H1 (cell line): ENCODE measurements around the gene MAN1C1. TPM values are rescaled to one million over a fixed set of nuclear protein-coding genes. Genes with fewer than 3 reads are reported as not detected.

Experiments used
- CEBPB ChIP-seq: IDR thresholded peaks from 2 replicates; pipeline ENCODE4 v1.6.1; 2012; ENCODE audit warnings: low read depth, low read length
- GABPA ChIP-seq: IDR thresholded peaks from 2 replicates; pipeline ENCODE4 v1.6.1; 2011; ENCODE audit warnings: mild to moderate bottlenecking, low read length, moderate library complexity, borderline replicate concordance; ENCODE audit not compliant: insufficient read depth
- HDAC6 ChIP-seq: IDR thresholded peaks from one replicate; pipeline ENCODE4 v1.7.1; 2012; ENCODE audit warnings: low read depth, mild to moderate bottlenecking, inconsistent platforms, low read length, moderate library complexity
- KDM1A ChIP-seq: fragments of 200-600, 300-600 bp; sonication (generic); IDR thresholded peaks from 2 replicates; pipeline ENCODE4 v1.7.1; 2016; ENCODE audit warnings: mild to moderate bottlenecking, low read length, borderline replicate concordance
- KDM5A ChIP-seq: fragments of 200-600 bp; IDR thresholded peaks from 2 replicates; pipeline ENCODE4 v1.7.1; 2012; ENCODE audit warnings: mild to moderate bottlenecking, low read length, inconsistent platforms, mixed read lengths
- RXRA ChIP-seq: IDR thresholded peaks from 2 replicates; pipeline ENCODE4 v1.6.1; 2011; ENCODE audit warnings: low read depth, mild to moderate bottlenecking, low read length, moderate library complexity; ENCODE audit not compliant: insufficient read depth
- ZNF274 ChIP-seq: IDR thresholded peaks from 2 replicates; pipeline ENCODE4 v1.7.0; 2012; ENCODE audit warnings: low read length, borderline replicate concordance; ENCODE audit errors: extremely low read depth
- polyA plus RNA-seq, 7 experiments: library from polyadenylated mRNA; depleted of rRNA in 3 of 7; stranded (reverse) in 5 of 7; unstranded in 2 of 7; fragments of >200 nt in 5 of 7; fragments of 200-250 nt in 2 of 7; gene quantifications; 1 replicate in 5 of 7; 2 replicates in 1 of 7; 4 replicates in 1 of 7; pipeline versions ENCODE4 v1.2.1 to v1.2.3, GENCODE V29; 2011 to 2013; ENCODE audit warnings: missing spikeins in 2 of 7, mixed read lengths in 2 of 7
- total RNA-seq: library from RNA; stranded (reverse); fragmentation: NEBNext Ultra II Directional; extraction: Animal tissue kit (Norgen Biotek cat#: 25700); gene quantifications from 2 replicates; pipeline ENCODE4 v1.2.1, GENCODE V29; 2021
- TF ChIP-seq, protein P1 (sequence below): IDR thresholded peaks from 2 replicates; pipeline ENCODE4 v1.6.1; 2012; ENCODE audit warnings: inconsistent platforms

Gene MAN1C1
- total and polyA plus RNA-seq, 2 of the 8 experiments (the other 6 are each of a cell fraction or from before 2014, with no cell fraction given) = 7.8 to 15.2 TPM

DNA sequence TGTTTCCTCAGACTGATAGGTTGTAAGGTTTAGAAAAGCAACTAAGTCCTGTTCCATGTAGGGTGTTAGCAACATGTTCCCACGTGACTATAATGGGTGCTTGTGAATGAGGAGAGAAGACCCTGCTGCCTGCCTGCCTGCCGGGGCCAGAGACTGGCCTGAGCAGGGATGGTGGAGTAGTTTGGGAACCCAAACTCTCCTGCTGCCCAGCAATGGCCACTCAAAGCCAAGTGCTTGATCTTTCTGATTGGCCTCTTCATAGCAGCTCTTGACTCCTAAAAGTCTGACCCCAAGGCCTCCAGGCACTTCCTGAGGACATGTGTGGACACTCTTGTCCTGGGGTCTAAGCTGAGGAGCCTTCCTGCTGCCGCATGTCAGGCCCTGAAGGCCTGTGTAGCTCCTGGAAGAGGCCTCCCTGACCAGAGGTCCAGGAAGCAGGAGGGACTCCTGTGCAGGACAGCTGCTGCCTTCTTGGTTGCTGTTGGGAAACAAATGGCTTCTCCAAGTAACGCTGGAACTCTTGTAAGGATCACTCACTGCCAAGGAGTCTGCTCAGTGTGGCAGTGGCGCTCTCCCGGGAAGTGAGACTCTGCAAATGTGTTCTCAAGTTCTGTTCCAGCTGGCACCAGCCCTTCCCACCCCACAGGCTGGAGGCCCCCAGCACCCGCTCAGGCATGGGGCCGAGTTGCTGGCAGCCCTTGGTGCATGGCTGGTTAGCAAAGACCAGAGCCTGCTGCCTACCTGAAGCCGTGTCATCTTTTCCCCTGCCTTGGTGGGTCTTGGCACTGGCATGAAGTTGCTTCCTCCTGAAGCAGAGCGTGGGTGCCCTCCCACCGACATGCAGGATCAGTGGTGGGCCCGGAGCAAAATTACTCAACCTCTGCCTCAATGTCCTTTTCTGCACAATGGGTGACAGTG lies 35.5 kb downstream of the MAN1C1 start (continued):
- TF ChIP-seq KDM5A (no peak), CEBPB (no peak), HDAC6 (no peak), KDM1A (no peak), ZNF274 (no peak), RXRA (no peak), GABPA (no peak)
- TF ChIP-seq, protein P1, sequence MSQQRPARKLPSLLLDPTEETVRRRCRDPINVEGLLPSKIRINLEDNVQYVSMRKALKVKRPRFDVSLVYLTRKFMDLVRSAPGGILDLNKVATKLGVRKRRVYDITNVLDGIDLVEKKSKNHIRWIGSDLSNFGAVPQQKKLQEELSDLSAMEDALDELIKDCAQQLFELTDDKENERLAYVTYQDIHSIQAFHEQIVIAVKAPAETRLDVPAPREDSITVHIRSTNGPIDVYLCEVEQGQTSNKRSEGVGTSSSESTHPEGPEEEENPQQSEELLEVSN = no peak
